Measurements from ENCODE around the gene DLG1.
"Not testable (repeated sequence)": the region's sequence is repeated elsewhere in the genome, so short reads cannot be mapped to it uniquely, and the experiment has no call there.

Gene DLG1

GRCh38 chr3:197204736-197205135 is 93.7 kb downstream of the DLG1 start:
- no peak for DNase-seq

GRCh38 chr3:197203714-197204146 is 94.7 kb downstream of the DLG1 start:
- DNase-seq, result no peak

- DNase-seq, result no peak
Observed at GRCh38 chr3:197202694-197203093, 95.7 kb downstream of the DLG1 start.

GRCh38 chr3:197201791-197202452 is 96.5 kb downstream of the DLG1 start:
- DNase-seq, result no peak

GRCh38 chr3:197200856-197201255 is 97.6 kb downstream of the DLG1 start:
- DNase-seq, result not testable (repeated sequence)

GRCh38 chr3:197197334-197197733 is 101.1 kb downstream of the DLG1 start:
- DNase-seq, result no peak

GRCh38 chr3:197196192-197196591 is 102.2 kb downstream of the DLG1 start:
- no peak for DNase-seq

- DNase-seq, result no peak
Observed at GRCh38 chr3:197195326-197195725, 103.1 kb downstream of the DLG1 start.

GRCh38 chr3:197193759-197194158 is 104.7 kb downstream of the DLG1 start:
- DNase-seq, result not testable (repeated sequence)

GRCh38 chr3:197191897-197192296 is 106.5 kb downstream of the DLG1 start:
- no peak for DNase-seq

- no peak for DNase-seq
Observed at GRCh38 chr3:197189623-197190022, 108.8 kb downstream of the DLG1 start.

- no peak for DNase-seq
Observed at GRCh38 chr3:197188963-197189362, 109.4 kb downstream of the DLG1 start.

- DNase-seq, result peak; percentile 44
Observed at GRCh38 chr3:197186887-197187588, 111.4 kb downstream of the DLG1 start.

- DNase-seq, result no peak
Observed at GRCh38 chr3:197183582-197183981, 114.8 kb downstream of the DLG1 start.

- DNase-seq, result no peak
Observed at GRCh38 chr3:197181741-197182140, 116.7 kb downstream of the DLG1 start.

GRCh38 chr3:197178998-197179397 is 119.4 kb downstream of the DLG1 start:
- DNase-seq, result no peak

- no peak for DNase-seq
Observed at GRCh38 chr3:197175503-197175902, 122.9 kb downstream of the DLG1 start.

GRCh38 chr3:197174927-197175326 is 123.5 kb downstream of the DLG1 start:
- no peak for DNase-seq

- DNase-seq, result no peak
Observed at GRCh38 chr3:197173620-197174019, 124.8 kb downstream of the DLG1 start.

- DNase-seq, result no peak
Observed at GRCh38 chr3:197171481-197172067, 126.8 kb downstream of the DLG1 start.

- no peak for DNase-seq
Observed at GRCh38 chr3:197169028-197169427, 129.4 kb downstream of the DLG1 start.

- DNase-seq, result peak; percentile 8
Observed at GRCh38 chr3:197168606-197169005, 129.8 kb downstream of the DLG1 start.

GRCh38 chr3:197168063-197168462 is 130.3 kb downstream of the DLG1 start:
- no peak for DNase-seq

- no peak for DNase-seq
Observed at GRCh38 chr3:197167549-197167948, 130.9 kb downstream of the DLG1 start.

All from kidney glomerular epithelial cell (primary cell).